Spleen (tissue), 7 donors: ENCODE results near the gene KRTAP4-8.

ENCODE experiments used
- POLR2A ChIP-seq, 3 donors: fragments of 450-650 bp; IDR thresholded peaks; one replicate each; pipeline ENCODE4 v1.5.1; 2017; ENCODE audit warnings: antibody characterized with exemption in 3 of 3, mild to moderate bottlenecking in 1 of 3
- TF ChIP-seq, protein P1 (sequence below), 11 experiments: fragments of 200-600 bp in 7 of 11; fragments of 450-650 bp in 4 of 11; sonication (generic) in 4 of 11; IDR thresholded peaks in 8 of 11; conservative IDR thresholded peaks in 3 of 11; 1 replicate in 7 of 11; 2 replicates in 4 of 11; pipeline versions ENCODE4 v1.4.0 to v1.8.0; 2016 to 2021; ENCODE audit warnings: antibody characterized with exemption in 11 of 11, inconsistent platforms in 4 of 11, mild to moderate bottlenecking in 1 of 11
- donor health status: DM: no; HTN: no; CAD: no; lungs with moderate emphysema.
- donor health status: DM: no; HTN: no; CAD: no.
- donor health status: DM: no; HTN: no; CAD: no.

DNA sequence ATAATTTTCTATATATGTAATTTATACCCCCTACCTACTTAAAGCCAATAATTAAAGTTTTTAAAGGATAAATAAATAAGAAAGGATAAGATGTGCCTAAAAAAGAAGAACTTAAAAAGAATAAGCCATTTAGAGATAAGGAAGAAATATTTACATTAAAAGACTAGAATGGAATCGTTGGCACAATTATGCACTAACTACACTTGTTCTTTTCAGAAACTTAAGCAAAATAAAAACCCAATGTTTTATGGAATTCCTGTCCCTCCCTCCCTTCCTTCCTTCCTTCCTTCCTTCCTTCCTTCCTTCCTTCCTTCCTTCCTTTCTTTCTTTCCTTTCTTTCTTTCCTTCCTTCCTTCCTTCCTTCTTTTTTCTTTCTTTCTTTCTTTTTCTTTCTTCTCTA, 46.9 kb upstream of the KRTAP4-8 start:
- TF ChIP-seq, protein P1, sequence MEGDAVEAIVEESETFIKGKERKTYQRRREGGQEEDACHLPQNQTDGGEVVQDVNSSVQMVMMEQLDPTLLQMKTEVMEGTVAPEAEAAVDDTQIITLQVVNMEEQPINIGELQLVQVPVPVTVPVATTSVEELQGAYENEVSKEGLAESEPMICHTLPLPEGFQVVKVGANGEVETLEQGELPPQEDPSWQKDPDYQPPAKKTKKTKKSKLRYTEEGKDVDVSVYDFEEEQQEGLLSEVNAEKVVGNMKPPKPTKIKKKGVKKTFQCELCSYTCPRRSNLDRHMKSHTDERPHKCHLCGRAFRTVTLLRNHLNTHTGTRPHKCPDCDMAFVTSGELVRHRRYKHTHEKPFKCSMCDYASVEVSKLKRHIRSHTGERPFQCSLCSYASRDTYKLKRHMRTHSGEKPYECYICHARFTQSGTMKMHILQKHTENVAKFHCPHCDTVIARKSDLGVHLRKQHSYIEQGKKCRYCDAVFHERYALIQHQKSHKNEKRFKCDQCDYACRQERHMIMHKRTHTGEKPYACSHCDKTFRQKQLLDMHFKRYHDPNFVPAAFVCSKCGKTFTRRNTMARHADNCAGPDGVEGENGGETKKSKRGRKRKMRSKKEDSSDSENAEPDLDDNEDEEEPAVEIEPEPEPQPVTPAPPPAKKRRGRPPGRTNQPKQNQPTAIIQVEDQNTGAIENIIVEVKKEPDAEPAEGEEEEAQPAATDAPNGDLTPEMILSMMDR (IDR thresholded peaks at IDR 0.05 in 8 of 11, conservative IDR thresholded peaks at IDR 0.05 in 3 of 11) = no peak
- TF ChIP-seq POLR2A (IDR thresholded peaks at IDR 0.05) = no peak
